ENCODE data around the gene LLGL2.

LLGL2 gene

GRCh38 chr17:75563063-75563758, 37.7 kb downstream of the LLGL2 start:
- Histone ChIP-seq H3K36me3 (ENCODE audit: control insufficient read depth, insufficient read depth, low read length) (no peaks in the 10 kb centered on the region), H3K27me3 (replicated peaks; ENCODE audit: control insufficient read depth, insufficient read depth, low read length) (no peaks in the 10 kb centered on the region), H3K4me3 (replicated peaks; ENCODE audit: low read depth, low read length) (no peak overlapping the region)
- no peak for TF ChIP-seq CTCF (IDR thresholded peaks at IDR 0.05; ENCODE audit: insufficient read depth, low read length, poor library complexity, severe bottlenecking)
- no peak for DNase-seq (ENCODE audit: extremely low read depth, insufficient read length)

GRCh38 chr17:75564195-75564594, 38.7 kb downstream of the LLGL2 start:
- no peaks in the 10 kb centered on the region for H3K27me3 ChIP-seq (replicated peaks; ENCODE audit: control insufficient read depth, insufficient read depth, low read length)
- TF ChIP-seq CTCF (IDR thresholded peaks at IDR 0.05; ENCODE audit: insufficient read depth, low read length, poor library complexity, severe bottlenecking) = no peak
- DNase-seq (ENCODE audit: extremely low read depth, insufficient read length) = no peak
- H3K36me3 ChIP-seq (ENCODE audit: control insufficient read depth, insufficient read depth, low read length) = no peaks in the 10 kb centered on the region
- H3K4me3 ChIP-seq (replicated peaks; ENCODE audit: low read depth, low read length) = no peak overlapping the region

GRCh38 chr17:75565066-75565465, 39.6 kb downstream of the LLGL2 start:
- no peak overlapping the region for H3K4me3 ChIP-seq (replicated peaks; ENCODE audit: low read depth, low read length)
- no peak for DNase-seq (ENCODE audit: extremely low read depth, insufficient read length)
- no peak for TF ChIP-seq CTCF (IDR thresholded peaks at IDR 0.05; ENCODE audit: insufficient read depth, low read length, poor library complexity, severe bottlenecking)
- H3K27me3 ChIP-seq (replicated peaks; ENCODE audit: control insufficient read depth, insufficient read depth, low read length) = no peaks in the 10 kb centered on the region
- no peaks in the 10 kb centered on the region for H3K36me3 ChIP-seq (ENCODE audit: control insufficient read depth, insufficient read depth, low read length)

- H3K27me3 ChIP-seq (replicated peaks; ENCODE audit: control insufficient read depth, insufficient read depth, low read length) = no peaks in the 10 kb centered on the region
- no peak for DNase-seq (ENCODE audit: extremely low read depth, insufficient read length)
- no peak for TF ChIP-seq CTCF (IDR thresholded peaks at IDR 0.05; ENCODE audit: insufficient read depth, low read length, poor library complexity, severe bottlenecking)
- no peak overlapping the region for H3K4me3 ChIP-seq (replicated peaks; ENCODE audit: low read depth, low read length)
- H3K36me3 ChIP-seq (ENCODE audit: control insufficient read depth, insufficient read depth, low read length) = no peaks in the 10 kb centered on the region
Observed at GRCh38 chr17:75565618-75566017, 40.1 kb downstream of the LLGL2 start.

- DNase-seq (ENCODE audit: extremely low read depth, insufficient read length) = no peak
- H3K4me3 ChIP-seq (replicated peaks; ENCODE audit: low read depth, low read length) = no peak overlapping the region
- no peaks in the 10 kb centered on the region for H3K27me3 ChIP-seq (replicated peaks; ENCODE audit: control insufficient read depth, insufficient read depth, low read length)
- TF ChIP-seq CTCF (IDR thresholded peaks at IDR 0.05; ENCODE audit: insufficient read depth, low read length, poor library complexity, severe bottlenecking) = no peak
- no peaks in the 10 kb centered on the region for H3K36me3 ChIP-seq (ENCODE audit: control insufficient read depth, insufficient read depth, low read length)
Observed at GRCh38 chr17:75566416-75566815, 40.9 kb downstream of the LLGL2 start.

GRCh38 chr17:75566834-75567233, 41.3 kb downstream of the LLGL2 start:
- DNase-seq (ENCODE audit: extremely low read depth, insufficient read length) = no peak
- Histone ChIP-seq H3K4me3 (replicated peaks; ENCODE audit: low read depth, low read length) (no peak overlapping the region), H3K27me3 (replicated peaks; ENCODE audit: control insufficient read depth, insufficient read depth, low read length) (no peaks in the 10 kb centered on the region), H3K36me3 (ENCODE audit: control insufficient read depth, insufficient read depth, low read length) (no peaks in the 10 kb centered on the region)
- TF ChIP-seq CTCF (IDR thresholded peaks at IDR 0.05; ENCODE audit: insufficient read depth, low read length, poor library complexity, severe bottlenecking) = no peak
